Activated T-helper 9 cell treated with anti-CD3 and anti-CD28 coated beads, Interleukin-2, amount 50 U/mL, for 16 hours (primary cell): ENCODE data around the gene GPR18.
"Not testable (repeated sequence)": the region's sequence is repeated elsewhere in the genome, so short reads cannot be mapped to it uniquely, and the experiment has no call there.

ENCODE experiments used
- DNase-seq: peaks from one replicate; pipeline ENCODE4 v3.0.0-alpha.2; 2020; ENCODE audit warnings: low read depth

Gene GPR18

GRCh38 chr13:99228737-99229691, 29.2 kb downstream of the GPR18 start:
- no peak for DNase-seq

- DNase-seq: no peak
Observed at GRCh38 chr13:99227909-99228688, 30.1 kb downstream of the GPR18 start.

- no peak for DNase-seq
Observed at GRCh38 chr13:99227331-99227900, 30.8 kb downstream of the GPR18 start.

- no peak for DNase-seq
Observed at GRCh38 chr13:99226513-99226912, 31.7 kb downstream of the GPR18 start.

- no peak for DNase-seq
Observed at GRCh38 chr13:99225078-99225477, 33.1 kb downstream of the GPR18 start.

- DNase-seq: no peak
Observed at GRCh38 chr13:99224021-99224420, 34.2 kb downstream of the GPR18 start.

- DNase-seq: no peak
Observed at GRCh38 chr13:99223587-99223986, 34.6 kb downstream of the GPR18 start.

GRCh38 chr13:99221567-99222239, 36.5 kb downstream of the GPR18 start:
- no peak for DNase-seq

GRCh38 chr13:99220199-99220935, 37.8 kb downstream of the GPR18 start:
- no peak for DNase-seq

- no peak for DNase-seq
Observed at GRCh38 chr13:99218969-99219368, 39.2 kb downstream of the GPR18 start.

GRCh38 chr13:99218545-99218944, 39.6 kb downstream of the GPR18 start:
- DNase-seq: no peak

- no peak for DNase-seq
Observed at GRCh38 chr13:99218126-99218525, 40.1 kb downstream of the GPR18 start.

GRCh38 chr13:99217461-99218110, 40.6 kb downstream of the GPR18 start:
- no peak for DNase-seq

- peak; percentile 33 for DNase-seq
Observed at GRCh38 chr13:99215184-99215830, 42.9 kb downstream of the GPR18 start.

- no peak for DNase-seq
Observed at GRCh38 chr13:99214731-99215130, 43.4 kb downstream of the GPR18 start.

GRCh38 chr13:99214232-99214631, 43.9 kb downstream of the GPR18 start:
- DNase-seq: no peak

GRCh38 chr13:99211421-99212035, 46.7 kb downstream of the GPR18 start:
- no peak for DNase-seq

GRCh38 chr13:99210627-99211026, 47.6 kb downstream of the GPR18 start:
- not testable (repeated sequence) for DNase-seq

- no peak for DNase-seq
Observed at GRCh38 chr13:99208845-99209527, 49.2 kb downstream of the GPR18 start.
